ENCODE data around the gene AURKAIP1. TPM values are rescaled to one million over a fixed set of nuclear protein-coding genes. Genes with fewer than 3 reads are reported as not detected.

The AURKAIP1 gene
- total RNA-seq, 1 donor from 2014 or later, result 268 TPM

DNA sequence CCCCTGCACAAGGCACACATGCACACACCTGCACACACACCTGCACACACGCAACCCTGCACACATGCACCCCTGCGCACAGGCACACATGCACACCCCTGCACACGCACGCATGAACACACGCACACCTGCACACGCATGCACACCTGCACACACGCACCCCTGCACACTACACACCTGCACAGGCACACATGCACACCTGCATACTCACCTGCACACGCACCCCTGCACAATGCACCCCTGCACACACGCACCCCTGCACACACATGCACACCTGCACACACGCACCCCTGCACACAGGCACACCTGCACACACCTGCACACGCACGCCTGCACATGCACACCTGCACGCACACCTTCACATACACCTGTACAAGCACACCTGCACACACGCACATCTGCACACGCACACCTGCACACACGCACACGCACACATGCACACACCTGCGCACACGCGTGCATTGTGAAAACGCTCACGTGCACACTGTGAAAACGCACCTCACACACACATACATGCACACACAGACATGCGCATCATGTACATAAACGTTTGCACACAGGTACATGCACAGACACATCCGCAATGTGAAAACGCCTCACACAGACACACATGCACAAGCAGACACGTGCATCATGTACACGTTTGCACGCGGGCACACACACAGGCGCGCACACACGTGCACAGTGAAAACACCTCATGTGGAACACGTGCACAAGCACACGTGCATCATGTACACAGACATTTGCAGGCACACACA is 34.0 kb downstream of the AURKAIP1 start:
- DNase-seq (no peak), ATAC-seq (no peak)
- intact Hi-C loops (cut with micrococcal nuclease), result no loop called here

DNA sequence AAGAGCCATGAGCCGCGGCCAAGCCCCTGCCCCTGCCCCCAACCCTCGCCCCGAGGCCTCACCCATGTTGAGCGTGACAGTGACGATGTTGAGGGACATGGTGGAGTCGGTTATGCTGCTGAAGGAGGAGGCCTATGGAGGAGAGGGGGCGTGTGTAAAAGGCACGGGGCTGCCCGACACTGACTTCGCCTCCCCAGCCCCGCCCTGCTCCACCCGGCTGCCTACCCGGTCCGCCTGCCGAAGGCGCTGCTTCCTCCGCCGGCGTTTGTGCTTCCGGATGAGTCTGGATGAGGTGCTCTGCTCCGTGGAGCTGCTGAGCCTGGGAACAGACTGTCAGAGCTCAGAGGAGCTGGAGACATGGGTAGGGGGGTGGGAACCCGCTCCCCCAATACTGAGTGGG is 34.8 kb downstream of the AURKAIP1 start:
- DNase-seq, result no peak
- no peak for ATAC-seq
- intact Hi-C loops (cut with micrococcal nuclease), result no loop called here

DNA sequence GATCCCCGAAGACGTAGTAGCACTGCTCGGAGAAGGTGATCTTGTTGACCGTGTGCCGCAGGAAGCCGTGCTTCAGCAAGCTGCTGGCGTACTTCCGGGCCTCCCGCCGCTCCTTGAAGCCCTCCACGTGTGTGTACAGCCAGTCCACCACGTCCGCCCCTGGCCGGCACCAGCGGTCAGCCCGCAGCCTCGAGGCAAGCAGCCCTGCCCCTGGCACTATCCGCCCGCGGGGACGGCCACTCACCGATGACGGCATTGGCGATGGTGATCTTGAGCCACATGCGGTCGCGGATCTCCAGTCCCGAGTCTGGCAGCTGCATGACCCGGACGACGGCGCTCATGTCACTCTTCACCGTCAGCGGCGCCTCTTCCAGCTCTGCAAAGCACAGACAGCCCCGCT is 36.7 kb downstream of the AURKAIP1 start:
- intact Hi-C loops (cut with micrococcal nuclease), result no loop called here
- ATAC-seq (no peak), DNase-seq (no peak)

DNA sequence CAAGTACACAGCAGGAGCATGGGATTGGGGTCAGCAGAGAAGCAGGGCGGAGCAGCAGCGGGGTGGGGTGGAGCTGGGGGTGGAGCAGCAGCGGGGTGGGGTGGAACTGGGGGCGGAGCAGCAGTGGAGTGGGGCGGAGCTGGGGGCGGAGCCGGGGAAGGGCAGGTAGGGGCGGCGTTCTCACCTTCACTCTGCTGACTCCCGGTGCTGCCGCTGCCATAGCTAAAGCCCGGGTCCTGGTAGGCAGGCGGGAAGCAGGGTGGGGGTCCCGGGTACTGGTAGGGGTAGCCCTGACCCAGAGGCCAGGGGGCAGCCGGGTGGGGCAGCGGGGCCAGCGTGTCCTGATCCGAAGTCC is 37.2 kb downstream of the AURKAIP1 start:
- DNase-seq (no peak), ATAC-seq (no peak)
- intact Hi-C loops (cut with micrococcal nuclease), result no loop called here

DNA sequence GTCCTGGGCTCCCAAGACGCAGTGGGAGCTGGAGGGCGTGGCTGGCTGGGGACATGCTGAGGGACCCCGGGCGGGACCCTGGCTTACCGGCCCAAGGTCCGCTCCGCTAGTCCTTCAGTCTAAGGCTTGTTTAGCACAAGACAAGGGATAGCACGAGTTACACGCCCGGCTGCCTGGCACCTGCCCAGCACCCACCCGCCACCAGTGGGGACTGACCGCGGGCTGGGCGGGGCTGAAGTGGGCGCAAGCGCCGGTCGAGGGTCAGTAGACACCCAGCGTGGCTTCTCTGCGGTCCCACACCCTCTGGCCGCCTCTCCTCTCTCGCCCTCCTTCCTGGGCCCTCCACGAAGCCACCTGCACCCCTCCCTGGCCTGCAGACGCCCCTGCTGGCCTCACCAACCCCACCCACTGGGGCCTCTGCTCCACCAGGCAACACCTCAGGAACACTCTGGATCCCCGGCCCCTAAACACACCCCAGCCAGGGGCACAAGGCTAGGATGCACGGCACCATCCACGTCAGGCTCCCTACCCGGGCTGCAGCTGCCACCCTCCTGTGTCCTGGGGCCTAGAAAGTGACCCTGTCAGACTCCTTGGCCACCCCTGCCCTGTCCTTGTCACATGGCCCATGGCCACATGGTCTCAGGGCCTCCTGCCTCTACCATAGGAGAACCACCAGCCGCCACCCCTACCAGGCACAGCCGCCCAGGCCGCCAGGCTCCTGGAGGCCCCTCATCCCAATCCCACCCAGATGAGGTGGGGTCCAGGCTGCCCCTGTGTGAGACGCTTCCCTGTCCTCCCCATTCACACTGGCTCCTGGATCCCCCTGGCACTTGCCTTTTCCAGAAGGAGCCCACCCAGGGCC is 37.8 kb downstream of the AURKAIP1 start:
- ATAC-seq, result no peak
- DNase-seq, result no peak
- intact Hi-C loops (cut with micrococcal nuclease), result no loop called here

DNA sequence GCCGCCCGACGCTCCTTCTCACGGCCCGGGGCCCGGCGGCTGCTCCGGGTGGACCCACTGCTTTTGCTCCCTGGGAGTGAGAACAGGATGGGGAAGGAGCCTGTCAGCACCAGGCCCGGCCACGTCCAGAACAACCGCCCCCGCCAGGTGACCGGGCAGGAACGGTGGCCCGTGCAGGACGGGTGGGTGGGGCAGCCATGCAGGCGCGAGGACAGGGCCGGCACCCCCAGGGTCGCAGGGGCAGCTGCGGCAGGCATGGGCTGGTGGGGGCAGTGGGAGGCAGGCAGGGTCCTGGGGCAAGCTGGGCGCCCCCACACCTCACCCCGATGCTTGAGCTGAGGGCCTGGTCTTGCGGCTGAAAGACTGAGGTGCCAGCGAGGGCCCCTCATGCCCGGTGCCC is 38.6 kb downstream of the AURKAIP1 start:
- intact Hi-C loops (cut with micrococcal nuclease), result no loop called here
- ATAC-seq, result no peak
- DNase-seq, result no peak

DNA sequence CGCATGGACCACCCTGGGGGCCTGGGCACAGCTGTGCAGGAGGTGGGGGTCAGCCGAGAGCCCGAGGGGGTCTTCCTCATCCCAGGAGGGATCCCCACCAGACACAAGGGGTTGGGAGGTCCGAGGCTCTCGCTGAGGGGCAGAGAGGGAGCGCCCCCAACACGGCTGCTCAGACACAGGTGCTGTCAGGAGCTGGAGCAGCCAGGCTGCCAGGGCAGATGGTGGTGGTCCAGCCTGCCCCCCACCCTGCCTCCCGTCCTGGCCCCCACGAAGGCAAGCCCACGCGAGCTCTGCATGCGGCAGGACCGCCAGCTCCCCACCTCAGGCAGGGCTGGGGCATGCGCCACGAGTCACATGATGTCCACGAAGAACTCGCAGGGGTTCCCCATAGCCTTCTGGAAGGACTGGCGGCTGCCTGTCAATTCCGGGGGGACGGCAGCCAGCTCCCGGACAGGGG is 39.2 kb downstream of the AURKAIP1 start:
- intact Hi-C loops (cut with micrococcal nuclease), result no loop called here
- DNase-seq, result no peak
- no peak for ATAC-seq

DNA sequence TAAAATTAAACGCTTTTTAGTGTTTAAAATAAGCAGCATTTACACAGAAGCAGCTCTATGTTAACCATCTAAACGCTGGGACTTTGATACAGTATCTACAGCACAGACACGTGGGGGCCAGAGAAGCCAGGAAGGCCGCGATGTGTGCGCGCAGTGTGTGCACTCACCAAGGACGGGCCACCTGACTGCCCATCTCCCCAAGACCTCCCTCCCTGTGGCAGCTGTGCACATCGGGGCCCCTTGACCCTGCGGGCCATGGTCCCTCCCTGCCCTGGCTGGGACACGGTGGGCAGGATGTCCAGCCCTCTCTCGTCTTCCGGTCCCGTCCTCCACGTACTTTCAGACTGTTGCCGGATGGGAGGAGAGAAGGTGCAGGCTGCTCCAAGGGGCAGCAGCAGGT is 39.7 kb downstream of the AURKAIP1 start:
- DNase-seq (no peak), ATAC-seq (no peak)

DNA sequence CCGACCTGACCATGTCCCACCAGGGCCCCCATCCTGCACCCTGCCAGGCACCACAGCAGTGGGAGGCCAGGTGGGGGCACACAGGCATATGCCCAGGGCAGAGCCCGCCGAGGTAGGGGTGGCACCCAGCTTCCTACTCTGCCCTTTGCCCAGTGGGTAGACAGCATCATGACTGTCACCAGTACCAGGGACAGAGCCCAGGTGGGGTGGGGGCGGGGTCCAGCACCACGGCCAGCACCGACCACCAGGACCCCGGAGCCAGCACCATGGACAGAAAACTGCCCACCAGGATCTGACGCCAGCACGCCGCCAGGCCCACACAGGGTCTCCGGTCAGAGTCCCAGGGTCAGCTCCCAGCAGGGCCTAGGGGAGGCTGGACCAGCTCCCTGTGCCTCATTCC is 40.2 kb downstream of the AURKAIP1 start:
- no peak for ATAC-seq
- intact Hi-C loops (cut with micrococcal nuclease), result no loop called here
- no peak for DNase-seq

More for the DNA sequence above, 39.7 kb downstream of the AURKAIP1 start:
- intact Hi-C loops (cut with micrococcal nuclease), result no loop called here

DNA sequence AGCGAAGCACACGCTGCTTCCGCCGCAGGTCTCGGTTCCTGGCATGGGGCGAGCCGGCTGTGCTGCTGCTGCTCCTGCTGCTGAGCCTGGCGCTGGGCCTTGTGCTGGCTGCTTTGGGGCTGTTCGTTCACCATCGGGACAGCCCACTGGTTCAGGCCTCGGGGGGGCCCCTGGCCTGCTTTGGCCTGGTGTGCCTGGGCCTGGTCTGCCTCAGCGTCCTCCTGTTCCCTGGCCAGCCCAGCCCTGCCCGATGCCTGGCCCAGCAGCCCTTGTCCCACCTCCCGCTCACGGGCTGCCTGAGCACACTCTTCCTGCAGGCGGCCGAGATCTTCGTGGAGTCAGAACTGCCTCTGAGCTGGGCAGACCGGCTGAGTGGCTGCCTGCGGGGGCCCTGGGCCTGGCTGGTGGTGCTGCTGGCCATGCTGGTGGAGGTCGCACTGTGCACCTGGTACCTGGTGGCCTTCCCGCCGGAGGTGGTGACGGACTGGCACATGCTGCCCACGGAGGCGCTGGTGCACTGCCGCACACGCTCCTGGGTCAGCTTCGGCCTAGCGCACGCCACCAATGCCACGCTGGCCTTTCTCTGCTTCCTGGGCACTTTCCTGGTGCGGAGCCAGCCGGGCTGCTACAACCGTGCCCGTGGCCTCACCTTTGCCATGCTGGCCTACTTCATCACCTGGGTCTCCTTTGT is 41.3 kb downstream of the AURKAIP1 start:
- ATAC-seq (no peak), DNase-seq (no peak)
- intact Hi-C loops (cut with micrococcal nuclease), result no loop called here

DNA sequence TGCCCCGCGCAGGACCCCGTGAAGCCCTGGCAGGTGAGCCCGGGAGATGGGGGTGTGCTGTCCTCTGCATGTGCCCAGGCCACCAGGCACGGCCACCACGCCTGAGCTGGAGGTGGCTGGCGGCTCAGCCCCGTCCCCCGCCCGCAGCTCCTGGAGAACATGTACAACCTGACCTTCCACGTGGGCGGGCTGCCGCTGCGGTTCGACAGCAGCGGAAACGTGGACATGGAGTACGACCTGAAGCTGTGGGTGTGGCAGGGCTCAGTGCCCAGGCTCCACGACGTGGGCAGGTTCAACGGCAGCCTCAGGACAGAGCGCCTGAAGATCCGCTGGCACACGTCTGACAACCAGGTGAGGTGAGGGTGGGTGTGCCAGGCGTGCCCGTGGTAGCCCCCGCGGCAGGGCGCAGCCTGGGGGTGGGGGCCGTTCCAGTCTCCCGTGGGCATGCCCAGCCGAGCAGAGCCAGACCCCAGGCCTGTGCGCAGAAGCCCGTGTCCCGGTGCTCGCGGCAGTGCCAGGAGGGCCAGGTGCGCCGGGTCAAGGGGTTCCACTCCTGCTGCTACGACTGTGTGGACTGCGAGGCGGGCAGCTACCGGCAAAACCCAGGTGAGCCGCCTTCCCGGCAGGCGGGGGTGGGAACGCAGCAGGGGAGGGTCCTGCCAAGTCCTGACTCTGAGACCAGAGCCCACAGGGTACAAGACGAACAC is 42.1 kb downstream of the AURKAIP1 start:
- DNase-seq (no peak), ATAC-seq (no peak)
- intact Hi-C loops (cut with micrococcal nuclease), result no loop called here

DNA sequence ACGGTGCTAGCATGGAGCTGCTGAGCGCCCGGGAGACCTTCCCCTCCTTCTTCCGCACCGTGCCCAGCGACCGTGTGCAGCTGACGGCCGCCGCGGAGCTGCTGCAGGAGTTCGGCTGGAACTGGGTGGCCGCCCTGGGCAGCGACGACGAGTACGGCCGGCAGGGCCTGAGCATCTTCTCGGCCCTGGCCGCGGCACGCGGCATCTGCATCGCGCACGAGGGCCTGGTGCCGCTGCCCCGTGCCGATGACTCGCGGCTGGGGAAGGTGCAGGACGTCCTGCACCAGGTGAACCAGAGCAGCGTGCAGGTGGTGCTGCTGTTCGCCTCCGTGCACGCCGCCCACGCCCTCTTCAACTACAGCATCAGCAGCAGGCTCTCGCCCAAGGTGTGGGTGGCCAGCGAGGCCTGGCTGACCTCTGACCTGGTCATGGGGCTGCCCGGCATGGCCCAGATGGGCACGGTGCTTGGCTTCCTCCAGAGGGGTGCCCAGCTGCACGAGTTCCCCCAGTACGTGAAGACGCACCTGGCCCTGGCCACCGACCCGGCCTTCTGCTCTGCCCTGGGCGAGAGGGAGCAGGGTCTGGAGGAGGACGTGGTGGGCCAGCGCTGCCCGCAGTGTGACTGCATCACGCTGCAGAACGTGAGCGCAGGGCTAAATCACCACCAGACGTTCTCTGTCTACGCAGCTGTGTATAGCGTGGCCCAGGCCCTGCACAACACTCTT is 42.8 kb downstream of the AURKAIP1 start:
- intact Hi-C loops (cut with micrococcal nuclease), result no loop called here
- no peak for DNase-seq
- ATAC-seq, result no peak

DNA sequence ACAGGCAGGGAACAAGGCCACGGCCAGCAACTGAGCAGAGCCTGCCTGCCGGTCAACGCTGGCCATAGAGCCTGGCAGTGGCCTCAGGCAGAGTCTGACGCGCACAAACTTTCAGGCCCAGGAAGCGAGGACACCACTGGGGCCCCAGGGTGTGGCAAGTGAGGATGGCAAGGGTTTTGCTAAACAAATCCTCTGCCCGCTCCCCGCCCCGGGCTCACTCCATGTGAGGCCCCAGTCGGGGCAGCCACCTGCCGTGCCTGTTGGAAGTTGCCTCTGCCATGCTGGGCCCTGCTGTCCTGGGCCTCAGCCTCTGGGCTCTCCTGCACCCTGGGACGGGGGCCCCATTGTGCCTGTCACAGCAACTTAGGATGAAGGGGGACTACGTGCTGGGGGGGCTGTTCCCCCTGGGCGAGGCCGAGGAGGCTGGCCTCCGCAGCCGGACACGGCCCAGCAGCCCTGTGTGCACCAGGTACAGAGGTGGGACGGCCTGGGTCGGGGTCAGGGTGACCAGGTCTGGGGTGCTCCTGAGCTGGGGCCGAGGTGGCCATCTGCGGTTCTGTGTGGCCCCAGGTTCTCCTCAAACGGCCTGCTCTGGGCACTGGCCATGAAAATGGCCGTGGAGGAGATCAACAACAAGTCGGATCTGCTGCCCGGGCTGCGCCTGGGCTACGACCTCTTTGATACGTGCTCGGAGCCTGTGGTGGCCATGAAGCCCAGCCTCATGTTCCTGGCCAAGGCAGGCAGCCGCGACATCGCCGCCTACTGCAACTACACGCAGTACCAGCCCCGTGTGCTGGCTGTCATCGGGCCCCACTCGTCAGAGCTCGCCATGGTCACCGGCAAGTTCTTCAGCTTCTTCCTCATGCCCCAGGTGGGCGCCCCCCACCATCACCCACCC is 43.7 kb downstream of the AURKAIP1 start, which contains the start of gene TAS1R3:
TAS1R3 (plus strand) TSS at position 213 of the 898 bp plus-strand sequence; CDS start at position 279, 66 bp downstream.
- intact Hi-C loops (cut with micrococcal nuclease), result no loop called here
- DNase-seq, result no peak
- no peak for ATAC-seq

DNA sequence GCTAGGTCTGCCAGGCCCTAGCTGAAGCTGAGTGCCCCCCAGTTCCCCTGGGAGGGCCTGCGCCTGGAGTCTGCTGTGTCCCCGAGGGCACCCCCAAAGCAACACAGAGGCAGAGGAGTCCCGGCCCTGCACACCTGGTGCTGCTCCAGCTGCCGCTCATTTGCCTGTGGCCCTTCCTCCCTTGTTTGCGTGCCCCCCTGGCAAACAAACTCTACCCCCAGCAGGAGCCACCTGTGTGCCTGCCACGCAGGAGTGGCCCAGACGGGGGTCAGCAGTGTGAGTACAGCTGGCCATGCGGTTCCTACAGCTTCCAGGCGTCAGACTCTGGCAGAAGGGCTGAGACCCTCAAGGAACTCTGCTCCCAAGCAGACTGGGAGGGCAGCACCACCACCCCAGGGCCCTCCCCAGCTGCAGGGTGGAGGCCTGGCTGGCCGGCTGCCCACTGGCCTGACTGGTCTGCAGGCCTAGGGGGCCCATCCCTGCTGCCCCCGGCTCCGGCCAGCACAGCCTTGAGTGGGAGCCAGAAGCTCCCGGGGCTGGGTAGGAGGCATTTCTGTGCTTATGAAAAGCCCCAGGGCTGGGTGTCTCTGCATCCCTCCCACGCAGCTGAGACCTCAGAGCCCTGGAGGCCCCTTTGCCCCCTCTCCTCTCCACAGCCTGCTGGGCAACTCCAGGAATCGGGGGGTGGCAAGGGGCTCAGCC is 44.5 kb downstream of the AURKAIP1 start:
- ATAC-seq (no peak), DNase-seq (no peak)
- intact Hi-C loops (cut with micrococcal nuclease), result no loop called here

DNA sequence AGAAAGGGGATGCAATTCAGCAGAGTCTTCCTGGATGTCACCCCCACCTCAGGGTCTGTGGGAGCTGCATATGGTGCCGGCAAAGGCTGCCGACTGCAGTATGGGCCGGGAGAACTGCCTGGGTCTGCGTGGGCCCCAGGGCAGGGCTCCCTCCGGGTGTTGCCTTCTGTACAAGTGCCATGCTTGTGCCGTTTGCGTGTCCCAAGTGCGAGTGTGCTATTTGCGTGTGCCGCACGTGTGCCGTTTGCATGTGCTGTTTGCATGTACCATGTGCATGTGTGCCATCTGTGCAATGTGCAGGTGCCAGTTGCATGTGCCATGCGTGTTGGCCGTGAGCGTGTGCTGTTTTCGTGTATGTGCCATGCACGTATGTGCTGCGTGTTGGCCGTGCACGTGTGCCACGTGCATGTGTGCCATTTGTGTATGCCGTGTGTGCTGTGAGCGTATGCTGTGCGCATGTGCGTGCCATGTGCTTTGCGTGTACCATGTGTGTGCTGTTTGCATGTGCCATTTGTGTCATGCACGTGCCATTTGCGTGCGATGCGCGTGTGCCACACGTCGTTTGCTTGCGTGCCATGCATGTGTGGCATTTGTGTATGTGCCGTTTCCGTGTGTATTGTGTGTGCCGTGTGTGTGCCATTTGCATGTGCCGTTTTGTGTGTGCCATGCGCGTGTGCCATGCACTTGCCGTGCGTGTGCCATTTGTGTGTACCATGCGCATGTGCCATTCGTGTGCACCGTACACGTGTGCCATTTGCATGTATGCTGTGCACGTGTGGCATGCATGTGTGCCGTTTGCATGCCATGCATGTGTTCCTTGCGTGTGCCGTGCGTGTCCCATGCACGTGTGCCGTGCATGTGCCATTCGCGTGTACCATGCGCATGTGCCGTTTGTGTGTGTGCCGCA is 45.5 kb downstream of the AURKAIP1 start:
- DNase-seq, result no peak
- no peak for ATAC-seq
- intact Hi-C loops (cut with micrococcal nuclease), result no loop called here

DNA sequence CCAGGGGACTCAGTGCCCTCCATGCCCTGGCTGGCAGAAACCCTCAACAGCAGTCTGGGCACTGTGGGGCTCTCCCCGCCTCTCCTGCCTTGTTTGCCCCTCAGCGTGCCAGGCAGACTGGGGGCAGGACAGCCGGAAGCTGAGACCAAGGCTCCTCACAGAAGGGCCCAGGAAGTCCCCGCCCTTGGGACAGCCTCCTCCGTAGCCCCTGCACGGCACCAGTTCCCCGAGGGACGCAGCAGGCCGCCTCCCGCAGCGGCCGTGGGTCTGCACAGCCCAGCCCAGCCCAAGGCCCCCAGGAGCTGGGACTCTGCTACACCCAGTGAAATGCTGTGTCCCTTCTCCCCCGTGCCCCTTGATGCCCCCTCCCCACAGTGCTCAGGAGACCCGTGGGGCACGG is 46.8 kb downstream of the AURKAIP1 start:
- ATAC-seq (no peak), DNase-seq (no peak)
- intact Hi-C loops (cut with micrococcal nuclease), result no loop called here

Measured in left ventricle myocardium superior (tissue), 1 donor.